Activated CD4-positive, alpha-beta T cell treated with anti-CD3 and anti-CD28 coated beads, Interleukin-2, amount 50 U/mL, for 1 hour (primary cell): ENCODE results near the gene GAS2L3.

ENCODE experiments used
- DNase-seq: peaks from one replicate; pipeline ENCODE4 v3.0.0-alpha.2; 2020

The GAS2L3 gene

GRCh38 chr12:100668945-100669536 is 95.6 kb downstream of the GAS2L3 start:
- peak; percentile 25 for DNase-seq

GRCh38 chr12:100669922-100670321 is 96.4 kb downstream of the GAS2L3 start:
- DNase-seq = no peak

- DNase-seq = no peak
Observed at GRCh38 chr12:100671396-100672074, 98.1 kb downstream of the GAS2L3 start.

GRCh38 chr12:100672075-100672592 is 98.7 kb downstream of the GAS2L3 start:
- DNase-seq = peak; percentile 9

GRCh38 chr12:100674036-100674888 is 100.8 kb downstream of the GAS2L3 start:
- DNase-seq = no peak
